ENCODE data around the gene DNHD1. TPM values are rescaled to one million over a fixed set of nuclear protein-coding genes. Genes with fewer than 3 reads are reported as not detected.

The DNHD1 gene
- total RNA-seq, 1 experiment from 2014 or later: 11.5 TPM

- no peak for TF ChIP-seq ELF4 (CRISPR knock-in tag; IDR thresholded peaks at IDR 0.05; ENCODE audit: low read depth)
- no peak for TF ChIP-seq ZNF396 (CRISPR knock-in tag; IDR thresholded peaks at IDR 0.05; ENCODE audit: borderline replicate concordance)
- no peak for TF ChIP-seq GTF2I (CRISPR knock-in tag; conservative IDR thresholded peaks at IDR 0.05)
- no peak for TF ChIP-seq ZMAT4 (CRISPR knock-in tag; IDR thresholded peaks at IDR 0.05)
- TF ChIP-seq MYBL2 (CRISPR knock-in tag; IDR thresholded peaks at IDR 0.05): no peak
- TF ChIP-seq, protein P1, sequence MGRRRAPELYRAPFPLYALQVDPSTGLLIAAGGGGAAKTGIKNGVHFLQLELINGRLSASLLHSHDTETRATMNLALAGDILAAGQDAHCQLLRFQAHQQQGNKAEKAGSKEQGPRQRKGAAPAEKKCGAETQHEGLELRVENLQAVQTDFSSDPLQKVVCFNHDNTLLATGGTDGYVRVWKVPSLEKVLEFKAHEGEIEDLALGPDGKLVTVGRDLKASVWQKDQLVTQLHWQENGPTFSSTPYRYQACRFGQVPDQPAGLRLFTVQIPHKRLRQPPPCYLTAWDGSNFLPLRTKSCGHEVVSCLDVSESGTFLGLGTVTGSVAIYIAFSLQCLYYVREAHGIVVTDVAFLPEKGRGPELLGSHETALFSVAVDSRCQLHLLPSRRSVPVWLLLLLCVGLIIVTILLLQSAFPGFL (CRISPR knock-in tag; IDR thresholded peaks at IDR 0.05; ENCODE audit: borderline replicate concordance): no peak
- no peak for TF ChIP-seq ZBTB43 (CRISPR knock-in tag; IDR thresholded peaks at IDR 0.05)
- TF ChIP-seq OVOL2 (CRISPR knock-in tag; IDR thresholded peaks at IDR 0.05; ENCODE audit: borderline replicate concordance): no peak
- TF ChIP-seq ZNF317 (CRISPR knock-in tag; IDR thresholded peaks at IDR 0.05; ENCODE audit: borderline replicate concordance, low read depth): no peak
- TF ChIP-seq GABPB1 (CRISPR knock-in tag; IDR thresholded peaks at IDR 0.05): no peak
- no peak for TF ChIP-seq TEAD4 (CRISPR knock-in tag; IDR thresholded peaks at IDR 0.05)
- no peak for TF ChIP-seq ETV6 (CRISPR knock-in tag; IDR thresholded peaks at IDR 0.05)
- no peak for TF ChIP-seq SMAD3 (CRISPR knock-in tag; IDR thresholded peaks at IDR 0.05; ENCODE audit: borderline replicate concordance)
- TF ChIP-seq, protein P2, sequence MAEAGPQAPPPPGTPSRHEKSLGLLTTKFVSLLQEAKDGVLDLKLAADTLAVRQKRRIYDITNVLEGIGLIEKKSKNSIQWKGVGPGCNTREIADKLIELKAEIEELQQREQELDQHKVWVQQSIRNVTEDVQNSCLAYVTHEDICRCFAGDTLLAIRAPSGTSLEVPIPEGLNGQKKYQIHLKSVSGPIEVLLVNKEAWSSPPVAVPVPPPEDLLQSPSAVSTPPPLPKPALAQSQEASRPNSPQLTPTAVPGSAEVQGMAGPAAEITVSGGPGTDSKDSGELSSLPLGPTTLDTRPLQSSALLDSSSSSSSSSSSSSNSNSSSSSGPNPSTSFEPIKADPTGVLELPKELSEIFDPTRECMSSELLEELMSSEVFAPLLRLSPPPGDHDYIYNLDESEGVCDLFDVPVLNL (CRISPR knock-in tag; IDR thresholded peaks at IDR 0.05; ENCODE audit: borderline replicate concordance, low read depth): no peak
Observed at GRCh38 chr11:6452219-6452618, 44.9 kb upstream of the DNHD1 start (continued).

- ATAC-seq (no peak), DNase-seq (ENCODE audit: low spot score) (no peak)
- no peaks in the 10 kb centered on the region for H3K27me3 Mint-ChIP-seq (ENCODE audit: low read depth)
- H3K4me1 Mint-ChIP-seq: no peaks in the 10 kb centered on the region
- no peaks in the 10 kb centered on the region for H3K9me3 Mint-ChIP-seq
- POLR2A ChIA-PET: no interaction called here
- H3K36me3 Mint-ChIP-seq: peaks cover 2% of the 10 kb centered on the region; the same call in 1 of the 2 replicates
- TF ChIP-seq SMAD4 (CRISPR knock-in tag; IDR thresholded peaks at IDR 0.05): no peak
- CTCF ChIA-PET: interaction anchor here (0.6 to 6.0 kb wide), 5 partner anchors 10 to 78 kb away, joined by 3 to 42 read pairs (median 4); no protein-coding TSS in a partner anchor
- no peak overlapping the region for H3K27ac Mint-ChIP-seq
- no peak overlapping the region for H3K4me3 Mint-ChIP-seq
Observed at GRCh38 chr11:6453152-6453551, 43.9 kb upstream of the DNHD1 start.

DNA sequence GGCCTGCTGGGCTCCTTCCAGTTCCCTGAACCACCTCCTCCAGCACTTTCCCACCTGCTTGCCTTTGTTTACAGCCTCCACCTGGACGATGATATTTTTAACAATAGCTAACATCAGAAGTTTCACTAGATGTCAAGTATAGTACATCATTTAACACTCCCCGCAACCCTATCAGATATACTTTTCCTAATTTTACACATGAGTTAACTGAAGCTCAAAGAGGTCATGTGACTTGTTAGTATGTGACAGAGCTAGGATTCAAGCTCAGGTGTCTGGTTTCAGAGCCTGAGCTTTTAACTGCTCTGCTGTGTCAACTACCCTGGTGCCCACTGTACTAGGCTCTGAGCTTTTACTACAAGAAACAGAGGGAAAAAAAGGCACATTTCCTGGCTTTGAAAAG, 42.0 kb upstream of the DNHD1 start:
- CTCF ChIA-PET: interaction anchor here (1.0 to 6.0 kb wide), 2 partner anchors 11 to 27 kb away, joined by 3 to 42 read pairs; no protein-coding TSS in a partner anchor
- Mint-ChIP-seq H3K36me3 (peaks cover 2% of the 10 kb centered on the region; the same call in 1 of the 2 replicates), H3K4me3 (no peak overlapping the region), H3K4me1 (no peaks in the 10 kb centered on the region), H3K27me3 (ENCODE audit: low read depth) (no peaks in the 10 kb centered on the region), H3K9me3 (no peaks in the 10 kb centered on the region), H3K27ac (no peak overlapping the region)
- no peak for ATAC-seq
- TF ChIP-seq SMAD4 (CRISPR knock-in tag; IDR thresholded peaks at IDR 0.05): no peak
- TF ChIP-seq ZNF263 (CRISPR knock-in tag; IDR thresholded peaks at IDR 0.05; ENCODE audit: low read depth): no peak
- TF ChIP-seq, protein P3, sequence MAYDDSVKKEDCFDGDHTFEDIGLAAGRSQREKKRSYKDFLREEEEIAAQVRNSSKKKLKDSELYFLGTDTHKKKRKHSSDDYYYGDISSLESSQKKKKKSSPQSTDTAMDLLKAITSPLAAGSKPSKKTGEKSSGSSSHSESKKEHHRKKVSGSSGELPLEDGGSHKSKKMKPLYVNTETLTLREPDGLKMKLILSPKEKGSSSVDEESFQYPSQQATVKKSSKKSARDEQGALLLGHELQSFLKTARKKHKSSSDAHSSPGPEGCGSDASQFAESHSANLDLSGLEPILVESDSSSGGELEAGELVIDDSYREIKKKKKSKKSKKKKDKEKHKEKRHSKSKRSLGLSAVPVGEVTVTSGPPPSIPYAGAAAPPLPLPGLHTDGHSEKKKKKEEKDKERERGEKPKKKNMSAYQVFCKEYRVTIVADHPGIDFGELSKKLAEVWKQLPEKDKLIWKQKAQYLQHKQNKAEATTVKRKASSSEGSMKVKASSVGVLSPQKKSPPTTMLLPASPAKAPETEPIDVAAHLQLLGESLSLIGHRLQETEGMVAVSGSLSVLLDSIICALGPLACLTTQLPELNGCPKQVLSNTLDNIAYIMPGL (CRISPR knock-in tag; IDR thresholded peaks at IDR 0.05): no peak
- TF ChIP-seq MYBL2 (CRISPR knock-in tag; IDR thresholded peaks at IDR 0.05): no peak
- TF ChIP-seq JAZF1 (CRISPR knock-in tag; IDR thresholded peaks at IDR 0.05): no peak
- no peak for TF ChIP-seq NR2C2 (CRISPR knock-in tag; IDR thresholded peaks at IDR 0.05)
- no peak for TF ChIP-seq ZNF121 (CRISPR knock-in tag; IDR thresholded peaks at IDR 0.05)
- no peak for TF ChIP-seq OVOL2 (CRISPR knock-in tag; IDR thresholded peaks at IDR 0.05; ENCODE audit: borderline replicate concordance)
- TF ChIP-seq JUN (CRISPR knock-in tag; IDR thresholded peaks at IDR 0.05): no peak
- no peak for TF ChIP-seq ESRRA (CRISPR knock-in tag; IDR thresholded peaks at IDR 0.05; ENCODE audit: borderline replicate concordance)
- no peak for TF ChIP-seq PRRX2 (CRISPR knock-in tag; IDR thresholded peaks at IDR 0.05)
- TF ChIP-seq EMX1 (CRISPR knock-in tag; IDR thresholded peaks at IDR 0.05): no peak
- POLR2A ChIA-PET: no interaction called here
- no peak for DNase-seq (ENCODE audit: low spot score)
